Measurements from ENCODE around the gene GTF3C5. TPM values are rescaled to one million over a fixed set of nuclear protein-coding genes. Genes with fewer than 3 reads are reported as not detected.

The GTF3C5 gene, protein sequence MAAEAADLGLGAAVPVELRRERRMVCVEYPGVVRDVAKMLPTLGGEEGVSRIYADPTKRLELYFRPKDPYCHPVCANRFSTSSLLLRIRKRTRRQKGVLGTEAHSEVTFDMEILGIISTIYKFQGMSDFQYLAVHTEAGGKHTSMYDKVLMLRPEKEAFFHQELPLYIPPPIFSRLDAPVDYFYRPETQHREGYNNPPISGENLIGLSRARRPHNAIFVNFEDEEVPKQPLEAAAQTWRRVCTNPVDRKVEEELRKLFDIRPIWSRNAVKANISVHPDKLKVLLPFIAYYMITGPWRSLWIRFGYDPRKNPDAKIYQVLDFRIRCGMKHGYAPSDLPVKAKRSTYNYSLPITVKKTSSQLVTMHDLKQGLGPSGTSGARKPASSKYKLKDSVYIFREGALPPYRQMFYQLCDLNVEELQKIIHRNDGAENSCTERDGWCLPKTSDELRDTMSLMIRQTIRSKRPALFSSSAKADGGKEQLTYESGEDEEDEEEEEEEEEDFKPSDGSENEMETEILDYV
- 57.2 to 74.7 TPM (median 68.8 TPM) in 5 replicates for total RNA-seq (2022; extraction: Qiagen RNA extraction; ENCODE audit: low read depth)

GRCh38 chr9:133030317-133031129, at the start of gene GTF3C5:
Gene GTF3C5 (plus strand): TSS chr9:133030997. CDS start chr9:133031012, 15 bp downstream.

GRCh38 chr9:133061764-133062145, 31.0 kb downstream of the GTF3C5 start, which contains the start of gene CEL:
Gene CEL (plus strand): TSS chr9:133061981. CDS start chr9:133062003, 22 bp downstream.

Other genes with a start within 250 kb of the GTF3C5 start
- 0.80 to 1.4 TPM (median 0.90 TPM) in 5 replicates for gene AK8, start 152.7 kb upstream of the GTF3C5 start, total RNA-seq (2022; extraction: Qiagen RNA extraction; ENCODE audit: low read depth)
- 3.1 to 5.4 TPM (median 4.8 TPM) in 5 replicates for gene SPACA9, start 152.1 kb upstream of the GTF3C5 start, total RNA-seq (2022; extraction: Qiagen RNA extraction; ENCODE audit: low read depth)
- 14.7 to 17.0 TPM (median 15.4 TPM) in 5 replicates for gene TSC1, start 86.4 kb upstream of the GTF3C5 start, total RNA-seq (2022; extraction: Qiagen RNA extraction; ENCODE audit: low read depth)
- not detected in 5 replicates for gene GFI1B, start 52.3 kb upstream of the GTF3C5 start, total RNA-seq (2022; extraction: Qiagen RNA extraction; ENCODE audit: low read depth)
- 0.31 to 0.74 TPM (median 0.66 TPM) in 5 replicates for gene CEL, start 31.0 kb downstream of the GTF3C5 start, total RNA-seq (2022; extraction: Qiagen RNA extraction; ENCODE audit: low read depth)
- gene RALGDS, start 90.2 kb downstream of the GTF3C5 start, total RNA-seq (2022; extraction: Qiagen RNA extraction; ENCODE audit: low read depth) = 21.6 to 30.1 TPM (median 27.6 TPM) in 5 replicates
- gene GBGT1, start 132.9 kb downstream of the GTF3C5 start, total RNA-seq (2022; extraction: Qiagen RNA extraction; ENCODE audit: low read depth) = 1.6 to 2.7 TPM (median 2.2 TPM) in 5 replicates
- gene OBP2B, start 178.3 kb downstream of the GTF3C5 start, total RNA-seq (2022; extraction: Qiagen RNA extraction; ENCODE audit: low read depth) = not detected in 5 replicates
- not detected in 5 replicates for gene ABO, start 244.2 kb downstream of the GTF3C5 start, total RNA-seq (2022; extraction: Qiagen RNA extraction; ENCODE audit: low read depth)